ENCODE results near the gene OPCML.

Gene OPCML

GRCh38 chr11:133536198-133536597, 3.9 kb upstream of the OPCML start:
- DNase-seq: no peak

GRCh38 chr11:133533205-133533604, 904 bp upstream of the OPCML start:
- DNase-seq: no peak

GRCh38 chr11:133531458-133531857, 843 bp downstream of the OPCML start:
- no peak for DNase-seq

GRCh38 chr11:133530501-133530835, 1.8 kb downstream of the OPCML start:
- no peak for DNase-seq

GRCh38 chr11:133529807-133530500, 2.3 kb downstream of the OPCML start:
- no peak for DNase-seq

GRCh38 chr11:133526790-133527189, 5.5 kb downstream of the OPCML start:
- DNase-seq: no peak

GRCh38 chr11:133525976-133526375, 6.3 kb downstream of the OPCML start:
- DNase-seq: no peak

GRCh38 chr11:133524488-133524887, 7.8 kb downstream of the OPCML start:
- DNase-seq: no peak

GRCh38 chr11:133522344-133522743, 10.0 kb downstream of the OPCML start:
- no peak for DNase-seq

GRCh38 chr11:133521502-133521901, 10.8 kb downstream of the OPCML start:
- DNase-seq: no peak

- no peak for DNase-seq
Measured at GRCh38 chr11:133520707-133521106, 11.6 kb downstream of the OPCML start.

GRCh38 chr11:133519560-133519959, 12.7 kb downstream of the OPCML start:
- DNase-seq: no peak

- DNase-seq: no peak
Measured at GRCh38 chr11:133518702-133519264, 13.5 kb downstream of the OPCML start.

- DNase-seq: no peak
Measured at GRCh38 chr11:133516845-133517244, 15.5 kb downstream of the OPCML start.

GRCh38 chr11:133515107-133515506, 17.2 kb downstream of the OPCML start:
- no peak for DNase-seq

- DNase-seq: no peak
Measured at GRCh38 chr11:133509924-133510697, 22.2 kb downstream of the OPCML start.

- DNase-seq: no peak
Measured at GRCh38 chr11:133508468-133508867, 23.8 kb downstream of the OPCML start.

- no peak for DNase-seq
Measured at GRCh38 chr11:133507185-133507584, 25.1 kb downstream of the OPCML start.

GRCh38 chr11:133506551-133507094, 25.7 kb downstream of the OPCML start:
- no peak for DNase-seq

- no peak for DNase-seq
Measured at GRCh38 chr11:133506023-133506422, 26.3 kb downstream of the OPCML start.

GRCh38 chr11:133504906-133505305, 27.4 kb downstream of the OPCML start:
- DNase-seq: no peak

GRCh38 chr11:133503776-133504175, 28.5 kb downstream of the OPCML start:
- no peak for DNase-seq

GRCh38 chr11:133503236-133503635, 29.1 kb downstream of the OPCML start:
- no peak for DNase-seq
